Stimulated activated CD8-positive, alpha-beta memory T cell treated with anti-CD3 and anti-CD28 coated beads, Interleukin-7, amount 100 ng/mL, for 1 hour (primary cell): Measurements from ENCODE around the gene ETV1.

ENCODE experiments used
- DNase-seq, 2 donors: peaks; one replicate each; pipeline ENCODE4 v3.0.0-alpha.2; 2020; ENCODE audit warnings: low read depth in 2 of 2

ETV1 gene

DNA sequence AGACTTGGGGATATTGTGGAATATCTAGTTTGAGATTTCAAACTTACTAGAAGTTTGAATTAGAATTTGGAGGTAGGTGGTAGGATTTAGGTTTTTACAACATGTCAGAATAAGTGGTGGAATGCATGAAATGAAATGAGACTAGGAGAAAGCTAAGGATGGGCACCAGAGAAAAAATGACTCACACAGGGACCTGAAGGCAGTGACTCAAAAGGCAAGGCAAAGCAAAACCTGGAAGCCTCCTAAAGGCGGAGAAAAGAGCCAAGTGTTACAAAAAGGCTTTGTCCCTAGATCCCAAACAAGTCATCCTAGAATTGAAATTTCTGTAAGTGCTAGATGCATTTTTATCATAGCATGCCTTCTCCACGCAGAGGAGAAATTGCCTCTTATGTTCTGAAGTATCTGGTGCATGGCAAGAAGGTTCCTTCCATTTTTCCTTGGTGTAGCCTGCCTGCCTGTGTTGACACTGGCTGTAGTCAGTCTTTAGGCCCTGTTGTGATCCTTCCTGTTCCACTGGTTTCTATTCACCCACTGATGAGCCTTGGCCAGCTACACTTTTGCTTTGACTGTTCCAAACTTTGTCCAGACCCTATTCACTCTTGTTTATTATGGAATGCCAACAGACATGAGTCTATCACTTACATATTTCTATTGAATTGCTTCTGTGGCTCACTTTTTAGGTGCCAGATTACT lies 109.3 kb downstream of the ETV1 start:
- no peak for DNase-seq

DNA sequence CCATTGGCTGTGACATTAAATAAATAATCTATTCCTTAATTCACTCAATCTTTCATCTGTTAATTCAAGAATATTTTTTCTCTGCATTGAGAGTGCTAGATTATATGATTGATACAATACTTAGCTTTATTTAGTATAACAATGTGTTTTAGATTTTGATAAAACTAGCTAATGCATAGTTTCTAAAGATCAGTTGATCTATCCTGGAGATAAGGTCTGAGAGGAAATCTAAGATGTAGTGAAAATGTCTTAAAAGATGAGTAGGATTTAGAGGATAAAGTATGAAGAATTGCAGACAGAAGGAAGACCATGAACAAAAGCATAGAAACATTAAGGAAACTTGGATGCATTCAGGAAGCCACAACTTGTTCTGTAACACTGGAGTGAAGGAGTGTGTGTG lies 110.3 kb downstream of the ETV1 start:
- DNase-seq: no peak

DNA sequence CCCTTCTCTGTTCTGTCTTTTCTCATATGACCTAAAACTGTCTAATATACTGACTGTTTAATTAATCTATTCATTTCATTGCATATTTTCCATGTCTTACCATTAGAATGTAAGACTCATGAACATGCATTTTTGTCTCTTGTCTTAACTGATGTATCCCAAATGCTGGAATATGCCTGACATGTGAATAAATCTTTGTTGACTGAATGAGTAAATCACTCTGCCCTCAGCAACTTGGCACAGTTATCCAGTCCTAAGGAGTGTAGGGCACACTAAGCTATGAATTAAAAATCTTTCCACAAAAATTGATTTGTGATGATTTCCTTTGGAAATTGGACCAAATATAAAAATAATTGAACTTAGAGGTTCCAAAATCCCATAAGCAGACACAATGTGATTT lies 111.3 kb downstream of the ETV1 start:
- DNase-seq: no peak

DNA sequence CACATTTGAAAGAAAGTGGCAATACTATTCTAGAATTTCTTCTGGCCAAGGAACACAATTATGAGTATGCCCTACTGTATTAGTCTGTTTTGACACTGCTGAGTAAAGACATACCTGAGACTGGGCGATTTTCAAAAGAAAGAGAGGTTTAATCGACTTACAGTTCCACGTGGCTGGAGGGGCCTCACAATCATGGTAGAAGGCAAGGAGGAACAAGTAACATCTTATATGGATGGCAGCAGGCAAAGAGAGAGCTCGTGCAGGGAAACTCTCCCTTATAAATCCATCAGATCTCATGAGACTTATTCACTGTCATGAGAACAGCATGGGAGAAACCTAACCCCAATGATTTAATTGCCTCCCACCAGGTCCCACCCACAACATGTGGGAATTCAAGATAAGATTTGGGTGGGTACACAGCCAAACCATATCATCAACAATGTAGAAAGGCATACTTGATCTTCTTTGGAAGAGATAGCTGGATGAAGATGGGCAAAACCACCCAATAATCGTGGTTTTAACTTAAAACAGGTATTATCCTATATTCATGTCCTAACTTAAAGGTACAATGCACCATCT lies 113.9 kb downstream of the ETV1 start:
- DNase-seq: no peak

DNA sequence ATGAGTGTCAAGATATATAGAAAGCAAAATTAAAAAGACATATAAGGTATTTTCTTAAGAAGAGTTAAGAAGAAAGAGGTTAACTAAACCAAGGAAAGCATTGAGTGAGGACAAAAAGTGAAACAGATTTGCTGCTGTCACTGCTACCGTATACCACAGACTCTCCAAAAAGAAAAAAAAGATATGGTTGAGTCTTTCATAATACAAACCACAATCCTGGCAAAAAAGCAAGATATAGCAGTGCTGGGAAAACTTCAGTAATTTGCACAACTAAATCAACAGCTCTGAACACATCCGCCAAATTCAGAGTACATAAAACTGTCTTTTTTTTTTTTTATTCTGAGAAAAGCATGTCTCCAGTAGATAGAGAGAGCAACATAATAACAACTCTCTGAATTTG lies 114.7 kb downstream of the ETV1 start:
- no peak for DNase-seq

DNA sequence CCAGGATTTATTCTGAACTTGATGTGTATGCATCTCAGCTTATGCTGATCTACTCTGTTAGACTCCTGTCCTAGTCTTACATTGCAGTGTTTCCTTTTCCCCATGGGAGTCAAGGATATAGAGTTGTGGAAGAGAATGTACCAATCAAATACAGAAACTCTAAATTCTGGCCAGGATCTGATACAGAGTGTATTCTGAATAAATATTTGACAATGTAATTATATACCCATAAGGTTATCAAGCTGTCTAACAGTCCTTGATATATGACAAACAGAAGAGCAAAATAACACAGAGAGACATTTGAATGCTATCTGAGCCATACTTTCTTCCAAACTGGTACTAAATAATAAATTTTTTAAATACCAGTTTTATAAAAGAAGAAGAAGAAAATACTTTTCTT lies 116.8 kb downstream of the ETV1 start:
- no peak for DNase-seq

DNA sequence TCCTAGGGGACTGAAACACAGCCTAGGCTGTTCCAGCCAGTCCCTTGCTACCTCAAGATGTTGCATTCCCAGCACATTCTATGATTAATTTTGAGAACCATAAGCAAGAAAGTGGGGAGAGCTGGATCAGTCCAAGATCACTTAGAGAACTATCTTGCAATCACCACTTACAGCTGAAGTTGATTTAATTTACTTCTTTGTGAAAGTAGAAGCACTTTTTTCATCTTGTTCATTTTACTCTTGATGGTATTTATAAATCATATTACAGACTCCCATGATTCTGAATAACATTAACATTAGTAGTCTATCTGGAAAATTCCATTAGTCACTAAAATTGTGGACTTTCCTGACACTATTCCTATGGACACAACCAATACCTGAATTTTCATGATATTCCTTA lies 118.5 kb downstream of the ETV1 start:
- no peak for DNase-seq

DNA sequence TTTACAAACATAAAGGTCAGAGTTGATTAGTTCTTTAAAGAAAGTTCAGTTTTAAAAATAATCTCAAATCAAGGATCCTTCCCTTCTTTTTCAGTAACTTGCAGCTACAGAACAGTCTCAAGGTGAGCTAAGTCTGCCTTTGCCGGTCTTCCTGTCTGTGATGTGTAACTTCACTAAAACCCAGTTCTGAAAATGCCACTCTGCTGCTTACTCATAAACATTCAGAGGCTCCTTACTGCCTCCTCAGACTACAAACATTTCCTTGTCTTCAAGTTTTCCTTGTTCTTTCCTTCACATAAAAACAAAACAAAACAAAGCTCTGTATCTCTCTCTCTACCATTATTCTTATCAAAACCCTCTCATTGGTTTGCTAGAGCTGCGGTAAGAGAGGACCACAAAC lies 128.7 kb downstream of the ETV1 start:
- no peak for DNase-seq

DNA sequence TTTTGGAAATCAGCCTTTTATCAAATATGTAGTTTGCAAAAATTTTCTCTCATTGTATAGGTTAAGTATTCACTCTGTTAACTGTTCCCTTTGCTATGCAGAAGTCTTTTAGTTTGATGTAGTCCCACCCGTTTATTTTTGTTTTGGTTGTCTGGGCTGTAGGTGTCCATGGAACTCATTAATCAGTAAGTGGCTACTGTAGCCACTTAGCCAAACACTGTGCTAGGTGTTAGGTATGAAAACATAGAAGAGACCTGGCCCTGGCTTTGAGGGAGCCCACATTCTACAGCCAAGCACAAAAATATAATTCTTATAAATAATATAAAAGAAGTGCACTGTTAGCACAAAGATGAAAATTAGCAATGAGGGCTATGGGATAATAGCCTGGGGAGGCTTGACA lies 133.5 kb downstream of the ETV1 start:
- DNase-seq: no peak

DNA sequence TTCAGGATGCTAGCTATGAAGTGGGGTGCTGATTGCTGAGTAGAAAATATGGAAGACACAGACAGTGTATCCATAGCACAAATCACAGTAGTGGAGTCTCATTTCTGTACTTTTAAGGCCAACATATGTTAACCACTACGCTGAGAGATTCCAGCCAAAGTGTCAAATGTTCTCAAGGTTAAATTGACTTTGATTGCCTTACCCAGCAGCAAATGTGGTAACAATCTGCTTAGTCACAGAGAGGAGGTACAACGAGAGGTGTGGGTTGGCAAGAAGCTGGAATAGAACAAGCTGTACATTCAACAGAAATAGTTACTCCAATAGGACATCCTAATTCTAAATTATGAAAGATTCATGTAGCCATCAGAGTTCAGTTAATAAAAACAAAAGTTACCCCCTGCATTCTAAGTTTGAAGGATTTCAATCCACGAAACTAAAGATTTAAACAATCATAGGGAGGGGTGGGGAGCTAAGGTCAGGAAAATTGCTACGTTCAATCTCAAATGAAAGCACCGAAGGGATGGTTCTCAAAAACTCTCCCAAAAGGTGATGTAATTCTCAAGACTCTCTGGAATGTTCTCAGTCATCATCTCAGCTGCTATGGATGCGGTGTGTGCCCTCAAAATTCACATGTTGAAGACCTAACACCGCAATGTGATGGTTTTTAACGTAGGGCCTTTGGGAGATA lies 137.0 kb downstream of the ETV1 start:
- no peak for DNase-seq

DNA sequence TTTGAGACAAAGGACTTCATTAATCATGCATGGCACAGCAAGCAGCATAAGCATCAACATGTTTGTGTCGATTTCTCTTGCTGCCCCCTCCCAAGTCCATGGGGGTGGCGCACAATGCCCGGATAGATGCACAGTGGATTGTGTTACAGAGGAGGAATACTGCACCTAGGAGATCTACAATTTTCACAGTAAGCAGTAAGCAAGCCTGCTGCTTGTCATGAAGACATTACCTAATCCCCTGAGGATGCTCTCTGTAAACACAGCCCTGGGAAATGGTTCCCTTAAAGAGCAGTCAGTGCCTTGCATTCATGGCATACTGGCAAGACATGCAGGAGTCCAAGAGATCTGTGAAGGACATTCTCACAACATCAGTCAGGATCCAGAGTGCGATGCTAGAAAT lies 137.7 kb downstream of the ETV1 start:
- DNase-seq: no peak

DNA sequence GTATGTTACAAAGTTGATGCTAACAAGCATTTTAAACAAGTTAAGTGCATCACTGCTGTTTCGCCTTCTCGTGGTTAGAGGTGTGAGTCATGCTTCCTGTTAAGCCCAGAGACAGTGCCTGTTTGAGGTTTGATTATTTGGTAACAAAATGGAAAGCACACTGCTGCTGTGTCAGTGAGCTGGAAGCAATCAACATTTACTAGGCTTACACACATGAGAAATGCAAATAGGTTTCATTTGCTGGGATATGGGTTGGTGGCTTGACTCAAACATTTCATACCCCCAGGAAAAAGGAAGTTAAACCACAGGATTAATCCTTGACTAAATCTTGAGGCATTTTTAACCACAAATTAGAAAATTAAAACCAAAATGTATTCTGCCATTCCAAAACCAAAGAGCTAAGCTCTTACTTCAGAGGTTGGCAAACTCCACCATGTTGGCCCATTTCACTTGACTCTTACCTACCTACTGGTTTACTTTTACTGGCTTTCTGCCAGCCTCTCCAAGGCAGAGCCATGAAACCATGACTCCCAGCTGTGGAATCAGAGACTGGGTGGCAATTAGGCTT lies 139.2 kb downstream of the ETV1 start:
- DNase-seq: peak; percentile 25 to 48

DNA sequence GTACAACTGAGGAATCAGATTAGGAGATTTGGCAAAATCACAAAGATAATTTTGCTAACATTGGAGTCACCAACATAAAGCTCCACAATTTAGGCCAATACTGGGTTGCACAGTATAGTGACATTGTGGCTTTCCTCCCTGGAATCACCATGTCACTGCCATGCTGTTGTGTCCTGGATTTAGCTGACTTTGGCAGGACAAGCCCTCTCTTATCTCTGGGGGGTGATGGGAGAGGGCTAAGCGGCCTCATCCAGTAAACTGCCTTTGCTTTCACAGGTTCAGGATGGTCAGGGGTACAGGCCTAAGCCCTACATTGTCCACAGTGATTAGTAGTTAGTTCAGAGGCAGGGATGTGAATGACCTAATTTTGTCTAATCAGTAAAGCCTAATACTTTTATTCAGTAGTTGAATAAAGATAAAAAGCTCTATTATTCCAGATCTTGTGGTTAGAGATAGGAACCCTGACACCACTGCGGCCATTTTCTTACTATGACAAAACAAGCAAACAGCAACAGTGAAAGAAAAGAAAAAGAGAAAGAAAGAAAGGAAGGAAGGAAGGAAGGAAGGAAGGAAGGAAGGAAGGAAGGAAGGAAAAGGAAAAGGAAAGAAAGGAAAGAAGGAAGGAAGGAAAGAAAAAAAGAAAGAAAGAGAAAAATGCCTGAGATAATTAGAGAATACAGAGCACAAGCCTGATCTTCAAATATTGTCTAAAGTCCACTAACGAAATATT lies 140.1 kb downstream of the ETV1 start:
- DNase-seq: no peak

DNA sequence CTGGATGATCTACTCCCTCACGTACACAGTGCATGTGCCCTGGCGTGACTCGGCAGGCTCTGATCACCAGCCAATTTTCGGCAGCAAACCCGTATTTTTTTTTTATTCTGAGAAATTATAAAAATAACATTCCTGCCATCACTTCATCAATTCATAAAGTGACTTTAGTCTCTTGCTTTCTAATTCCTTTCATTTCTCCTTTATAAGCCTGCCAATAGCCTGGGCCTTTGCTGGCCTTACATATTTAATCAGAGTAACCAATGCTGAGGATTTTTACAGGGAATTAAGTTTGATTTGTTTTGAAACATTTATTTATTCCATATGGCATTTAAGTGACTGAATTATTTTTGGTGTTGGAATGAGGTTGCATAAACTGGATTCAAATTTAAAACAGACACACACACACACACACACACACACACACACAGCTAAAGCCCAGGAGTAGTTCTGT lies 140.8 kb downstream of the ETV1 start:
- no peak for DNase-seq

DNA sequence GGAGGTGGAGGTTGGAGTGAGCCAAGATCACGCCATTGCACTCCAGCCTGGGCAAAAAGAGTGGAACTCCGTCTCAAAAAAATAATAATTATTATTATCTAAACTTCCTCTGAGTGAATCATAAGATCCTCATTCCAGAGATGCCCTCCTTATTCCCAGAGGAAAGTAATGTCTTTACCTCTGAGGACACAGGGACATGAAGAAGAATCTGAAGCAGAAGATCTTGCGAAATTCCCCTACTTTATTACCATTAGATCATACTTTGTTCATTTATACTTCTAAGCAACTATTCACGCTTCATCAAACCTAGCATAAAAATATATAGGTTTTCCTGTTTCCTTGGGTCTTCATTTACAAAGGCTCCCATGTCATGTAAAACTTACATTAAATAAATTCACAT lies 143.1 kb downstream of the ETV1 start:
- DNase-seq: no peak

DNA sequence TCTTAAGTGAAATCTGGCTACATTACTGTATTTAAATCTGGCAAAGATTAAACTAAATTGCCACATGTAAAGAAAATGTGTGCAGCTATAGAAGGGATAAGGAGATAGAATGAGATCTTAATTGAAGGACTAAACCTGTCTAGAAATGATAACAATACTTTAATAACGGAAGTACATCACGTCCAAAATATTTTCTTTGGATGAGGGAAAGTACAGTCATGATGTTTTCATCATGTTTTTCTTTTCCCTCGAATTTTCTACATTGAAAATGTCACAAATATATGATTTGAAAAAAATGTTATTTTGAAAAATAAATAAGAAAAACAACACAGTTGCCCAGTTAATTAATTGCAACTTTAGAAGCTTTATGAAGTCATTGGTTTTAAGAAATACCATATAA lies 143.9 kb downstream of the ETV1 start:
- no peak for DNase-seq

DNA sequence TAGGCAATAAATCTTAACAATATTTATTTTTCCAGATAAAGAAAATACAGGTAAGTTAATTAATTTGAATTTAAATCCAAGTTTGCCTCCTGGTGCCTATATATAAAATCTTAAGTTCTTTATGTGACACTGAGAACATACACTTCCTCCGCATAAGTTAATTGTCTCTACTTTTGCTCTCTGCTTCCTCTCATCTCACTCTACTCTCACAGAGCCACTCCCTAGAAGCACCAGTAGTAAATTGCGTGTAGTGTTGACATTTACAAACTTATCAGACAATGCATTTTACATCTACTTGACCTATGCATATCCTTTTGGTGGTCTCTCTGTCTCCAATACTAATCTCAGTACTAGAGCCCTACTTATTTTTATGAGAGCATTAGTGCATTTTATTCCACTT lies 144.5 kb downstream of the ETV1 start:
- DNase-seq: no peak

DNA sequence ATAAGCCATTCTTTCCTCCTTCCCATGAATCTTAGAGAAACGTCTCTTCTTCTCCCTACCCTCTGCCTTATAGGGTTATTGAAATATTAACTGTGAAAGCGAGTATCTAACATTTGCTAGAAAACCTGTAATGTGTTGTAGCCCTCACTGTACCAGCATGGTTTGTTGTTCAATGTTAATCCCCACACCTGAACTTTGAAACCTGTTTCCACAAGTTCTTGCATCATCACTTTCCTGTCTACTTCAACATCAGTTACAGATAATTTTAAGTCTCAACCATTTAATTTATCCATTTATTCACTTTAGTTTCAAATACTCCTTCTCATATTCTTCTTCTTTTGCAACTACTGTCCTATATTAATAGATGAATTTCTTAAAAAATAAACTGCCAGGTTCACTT lies 148.2 kb downstream of the ETV1 start:
- no peak for DNase-seq
